Kidney tubule cell (primary cell): Measurements from ENCODE around the gene CCDC33.
"Not testable (repeated sequence)": the region's sequence is repeated elsewhere in the genome, so short reads cannot be mapped to it uniquely, and the experiment has no call there.

Source experiments
- DNase-seq: peaks from one replicate; pipeline ENCODE4 v3.0.0-alpha.2; 2018; ENCODE audit warnings: low spot score

Gene CCDC33

GRCh38 chr15:74334127-74334526, 98.0 kb downstream of the CCDC33 start:
- DNase-seq, result no peak

DNA sequence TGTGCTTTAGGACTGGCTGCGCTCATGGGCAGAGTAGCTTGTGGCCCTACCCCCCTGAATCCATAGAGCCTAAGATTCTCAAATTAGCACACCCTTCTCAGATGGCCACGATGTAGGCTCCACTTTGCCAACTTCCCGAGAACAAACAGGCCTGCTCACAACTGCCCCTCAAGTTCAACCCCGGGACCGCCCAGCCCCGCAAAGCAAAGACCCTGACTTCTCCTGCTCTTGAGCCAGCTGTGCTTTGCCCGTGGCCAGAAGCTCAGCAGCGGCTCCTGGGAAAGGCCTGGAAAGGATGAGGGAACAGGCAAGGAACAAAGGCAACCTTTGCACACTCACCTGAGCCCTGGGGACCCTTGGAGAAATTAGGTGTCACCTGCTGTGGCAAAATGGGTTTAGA, 99.3 kb downstream of the CCDC33 start:
- DNase-seq, result no peak

GRCh38 chr15:74336061-74337005, 100.2 kb downstream of the CCDC33 start:
- DNase-seq, result peak; percentile 20

- no peak for DNase-seq
These were observed 101.0 kb downstream of the CCDC33 start for GRCh38 chr15:74337146-74337545.

GRCh38 chr15:74337607-74338211, 101.6 kb downstream of the CCDC33 start:
- DNase-seq, result no peak

- no peak for DNase-seq
These were observed 102.5 kb downstream of the CCDC33 start for GRCh38 chr15:74338676-74339075.

- DNase-seq, result no peak
These were observed 103.2 kb downstream of the CCDC33 start for GRCh38 chr15:74339371-74339770.

- DNase-seq, result no peak
These were observed 104.0 kb downstream of the CCDC33 start for GRCh38 chr15:74340150-74340549.

- no peak for DNase-seq
These were observed 107.1 kb downstream of the CCDC33 start for GRCh38 chr15:74343127-74343796.

GRCh38 chr15:74343797-74344127, 107.6 kb downstream of the CCDC33 start:
- DNase-seq, result no peak

GRCh38 chr15:74345051-74345450, 108.9 kb downstream of the CCDC33 start:
- peak; percentile 15 for DNase-seq

- DNase-seq, result no peak
These were observed 111.7 kb downstream of the CCDC33 start for GRCh38 chr15:74347757-74348250.

- no peak for DNase-seq
These were observed 113.2 kb downstream of the CCDC33 start for GRCh38 chr15:74349241-74349778.

GRCh38 chr15:74350295-74351275, 114.5 kb downstream of the CCDC33 start:
- no peak for DNase-seq

GRCh38 chr15:74351670-74352069, 115.5 kb downstream of the CCDC33 start:
- no peak for DNase-seq

DNA sequence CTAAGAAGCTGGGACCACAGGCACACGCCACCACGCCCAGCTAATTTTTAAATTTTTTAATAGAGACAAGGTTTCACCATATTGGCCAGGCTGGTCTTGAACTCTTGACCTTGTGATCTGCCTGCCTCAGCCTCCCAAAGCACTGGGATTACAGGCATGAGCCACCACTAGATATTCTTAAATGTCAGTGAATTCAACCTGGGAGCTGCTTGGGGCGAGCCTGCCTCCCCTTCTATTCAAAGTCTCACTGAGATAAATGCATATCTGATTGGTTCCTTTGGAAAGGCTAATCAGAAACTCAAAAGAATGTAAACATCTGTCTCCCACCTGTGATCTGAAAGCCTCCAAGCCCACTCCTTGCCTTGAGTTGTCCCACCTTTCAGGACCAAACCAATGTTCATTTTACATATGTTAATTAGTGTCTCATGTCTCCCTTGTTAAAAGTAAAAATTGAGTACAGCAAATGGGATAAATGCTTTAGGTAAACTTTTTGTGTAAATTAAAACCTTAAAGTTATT, 116.3 kb downstream of the CCDC33 start:
- no peak for DNase-seq

GRCh38 chr15:74353992-74354391, 117.9 kb downstream of the CCDC33 start:
- DNase-seq, result not testable (repeated sequence)

GRCh38 chr15:74356050-74356449, 119.9 kb downstream of the CCDC33 start:
- DNase-seq, result not testable (repeated sequence)

GRCh38 chr15:74357514-74357913, 121.4 kb downstream of the CCDC33 start:
- DNase-seq, result not testable (repeated sequence)

DNA sequence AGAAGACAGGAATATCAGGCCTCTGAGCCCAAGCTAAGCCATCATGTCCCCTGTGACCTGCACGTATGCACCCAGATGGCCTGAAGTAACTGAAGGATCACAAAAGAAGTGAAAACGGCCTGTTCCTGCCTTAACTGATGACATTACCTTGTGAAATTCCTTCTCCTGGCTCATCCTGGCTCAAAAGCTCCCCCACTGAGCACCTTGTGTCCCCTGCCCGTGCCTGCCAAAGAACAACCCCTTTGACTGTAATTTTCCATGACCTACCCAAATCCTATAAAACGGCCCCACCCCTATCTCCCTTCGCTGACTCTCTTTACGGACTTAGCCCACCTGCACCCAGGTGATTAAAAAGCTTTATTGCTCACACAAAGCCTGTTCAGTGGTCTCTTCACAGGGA, 123.2 kb downstream of the CCDC33 start:
- not testable (repeated sequence) for DNase-seq

DNA sequence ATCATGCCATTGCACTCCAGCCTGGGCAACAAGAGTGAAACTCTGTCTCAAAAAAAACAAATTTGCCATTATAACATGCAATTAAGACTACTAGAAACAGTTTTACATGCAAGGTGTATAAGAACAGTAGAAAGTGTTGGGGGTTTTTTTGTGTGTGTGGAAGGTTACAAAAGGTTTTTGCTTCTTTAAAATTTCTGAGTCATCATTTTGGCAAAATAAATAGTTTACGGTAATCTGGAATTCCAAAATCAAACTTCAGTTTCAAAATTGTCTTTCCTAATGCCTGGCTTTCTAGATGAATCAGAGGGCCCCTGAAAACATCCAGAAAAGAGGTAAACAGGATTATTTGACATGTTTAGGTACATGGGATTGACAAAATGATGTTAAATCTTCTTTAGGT, 124.7 kb downstream of the CCDC33 start:
- DNase-seq, result not testable (repeated sequence)
